Measurements from ENCODE around the gene KHDRBS1.
"Not testable (repeated sequence)": the region's sequence is repeated elsewhere in the genome, so short reads cannot be mapped to it uniquely, and the experiment has no call there.

The KHDRBS1 gene

DNA sequence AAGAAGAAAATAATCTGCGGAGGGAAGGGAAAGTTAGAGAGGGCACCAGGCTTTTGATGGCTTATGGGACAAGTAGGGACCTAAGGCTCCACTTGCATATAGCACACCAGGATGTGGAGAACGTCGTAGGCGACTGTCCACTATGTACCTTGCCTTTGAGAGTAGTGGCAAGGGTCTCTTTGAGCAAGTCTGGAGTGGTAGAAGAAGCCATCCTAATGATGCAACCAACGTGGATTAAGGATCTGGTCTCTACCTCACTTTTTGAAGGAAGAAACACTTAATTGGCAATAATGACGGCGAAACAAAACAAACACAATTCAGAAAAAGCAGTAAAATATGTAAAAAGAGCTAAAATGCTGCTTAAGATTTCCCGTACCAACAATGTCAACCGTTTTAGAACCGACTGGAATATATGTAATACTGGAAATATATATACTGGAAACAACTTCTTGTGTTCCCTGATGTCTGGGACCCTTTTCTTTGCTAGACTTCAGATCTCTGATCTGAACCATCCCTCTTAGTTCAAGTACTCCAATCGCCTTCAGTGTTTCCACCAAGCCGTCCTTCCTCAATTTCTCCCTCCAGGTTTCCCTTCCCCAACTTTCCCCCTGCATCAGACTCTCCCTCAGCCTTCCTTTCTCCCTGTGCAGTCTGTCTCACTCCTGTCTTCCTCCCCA, 821 bp upstream of the KHDRBS1 start:
- no peak for DNase-seq (ENCODE audit: low read depth in 2 of 2)

DNA sequence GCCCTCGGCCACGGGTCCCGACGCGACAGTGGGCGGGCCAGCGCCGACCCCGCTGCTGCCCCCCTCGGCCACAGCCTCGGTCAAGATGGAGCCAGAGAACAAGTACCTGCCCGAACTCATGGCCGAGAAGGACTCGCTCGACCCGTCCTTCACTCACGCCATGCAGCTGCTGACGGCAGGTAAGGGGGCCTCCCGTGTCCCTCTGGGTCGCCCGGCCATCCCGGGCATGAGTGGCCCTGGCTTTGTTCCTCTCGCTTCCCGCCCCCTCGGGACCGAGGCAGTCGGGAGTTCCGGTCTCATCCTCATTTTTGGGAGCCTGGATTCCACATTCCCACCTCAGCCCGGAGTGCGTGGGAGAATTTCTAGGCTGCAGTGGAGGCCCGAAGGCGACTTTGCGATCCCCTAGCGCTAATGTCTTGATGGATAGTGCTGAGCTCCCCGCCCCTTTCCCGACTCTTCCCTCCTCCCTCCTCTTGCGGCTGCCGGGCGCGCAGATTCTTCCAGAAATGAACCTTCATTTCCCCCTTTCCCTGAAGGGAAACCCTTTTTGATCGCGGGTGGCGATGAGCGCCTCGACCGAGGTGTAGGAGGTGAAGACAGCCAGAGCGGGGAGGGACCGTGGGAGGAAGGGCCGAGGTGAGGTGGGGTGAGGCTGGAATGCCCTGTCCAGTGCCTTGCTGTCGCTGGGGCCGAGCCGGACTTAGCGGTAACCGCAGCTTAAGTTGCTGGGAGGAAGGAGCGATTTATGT, 705 bp downstream of the KHDRBS1 start:
- no peak for DNase-seq (ENCODE audit: low read depth in 2 of 2)

DNA sequence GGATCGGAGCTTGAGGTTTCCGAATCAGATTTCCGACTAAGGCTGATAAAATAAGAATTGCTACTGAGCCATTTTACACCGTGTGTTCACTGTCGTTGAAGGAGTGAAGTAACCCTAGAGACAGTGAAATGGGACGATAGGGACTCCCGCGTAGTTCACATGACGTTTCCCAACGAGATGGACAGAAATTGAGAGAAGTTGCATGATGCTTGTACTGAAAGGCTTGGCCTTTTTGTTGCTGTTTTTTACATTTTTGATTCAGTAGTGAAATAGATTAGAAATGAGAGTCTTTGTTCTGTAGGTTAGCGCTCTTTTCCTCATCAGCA, 1.2 kb downstream of the KHDRBS1 start:
- DNase-seq (ENCODE audit: low read depth in 2 of 2): no peak

DNA sequence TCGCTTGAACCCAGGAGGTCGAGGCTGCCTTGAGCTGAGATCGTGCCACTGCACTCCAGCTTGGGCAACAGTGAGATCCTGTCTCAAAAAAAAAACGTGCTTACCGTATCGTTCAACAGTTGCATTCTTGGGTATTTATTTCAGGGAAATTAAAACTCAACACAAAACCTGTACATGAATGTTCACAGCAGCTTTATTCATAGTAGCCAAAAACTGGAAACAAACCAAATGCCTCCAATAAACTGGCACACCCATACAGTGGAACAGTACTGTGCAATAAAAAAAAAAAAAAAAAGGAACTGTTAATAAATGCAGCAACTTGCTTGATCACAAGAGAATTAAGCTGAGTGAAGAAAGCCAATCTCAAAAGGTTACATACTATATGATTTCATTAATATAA, 6.7 kb downstream of the KHDRBS1 start:
- no peak for DNase-seq (ENCODE audit: low read depth in 2 of 2)

DNA sequence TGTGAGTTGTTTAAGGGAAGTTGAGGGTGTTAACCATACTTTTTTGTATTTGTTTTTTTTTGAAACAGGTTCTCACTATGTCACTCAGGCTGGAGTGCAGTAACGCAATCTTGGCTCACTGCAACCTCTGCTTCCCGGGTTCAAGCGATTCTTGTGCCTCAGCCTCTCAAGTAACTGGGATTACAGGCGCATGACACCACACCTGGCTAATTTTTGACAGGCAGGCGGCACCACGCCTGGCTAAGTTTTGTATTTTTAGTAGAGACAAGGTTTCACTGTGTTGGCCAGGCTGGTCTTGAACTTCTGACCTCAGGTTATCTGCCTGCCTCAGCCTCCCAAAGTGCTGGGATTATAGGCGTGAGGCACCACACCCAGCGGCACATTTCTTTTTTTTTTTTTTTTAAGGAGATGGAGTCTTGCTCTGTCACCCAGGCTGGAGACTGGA, 7.9 kb downstream of the KHDRBS1 start:
- not testable (repeated sequence) for DNase-seq (ENCODE audit: low read depth in 2 of 2)

DNA sequence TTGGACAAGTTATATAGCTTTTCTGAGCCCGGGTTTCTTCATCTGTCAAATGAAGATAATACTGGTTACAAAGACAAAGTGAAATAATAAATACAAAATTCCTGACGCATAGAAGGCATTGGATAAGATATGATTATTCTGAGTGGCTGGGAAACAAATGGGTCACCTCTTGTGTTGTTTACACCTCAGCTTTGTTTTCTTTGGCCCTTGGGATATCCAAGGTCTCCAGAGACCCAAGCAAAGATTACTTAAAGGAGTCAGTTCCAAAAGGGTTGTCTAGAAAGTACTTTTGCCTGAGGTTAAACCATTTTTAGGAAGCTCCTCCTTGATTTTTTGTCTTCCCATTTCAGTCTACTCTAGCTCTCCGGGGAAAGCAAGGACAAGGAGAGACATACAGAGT, 9.7 kb downstream of the KHDRBS1 start:
- no peak for DNase-seq (ENCODE audit: low read depth in 2 of 2)

DNA sequence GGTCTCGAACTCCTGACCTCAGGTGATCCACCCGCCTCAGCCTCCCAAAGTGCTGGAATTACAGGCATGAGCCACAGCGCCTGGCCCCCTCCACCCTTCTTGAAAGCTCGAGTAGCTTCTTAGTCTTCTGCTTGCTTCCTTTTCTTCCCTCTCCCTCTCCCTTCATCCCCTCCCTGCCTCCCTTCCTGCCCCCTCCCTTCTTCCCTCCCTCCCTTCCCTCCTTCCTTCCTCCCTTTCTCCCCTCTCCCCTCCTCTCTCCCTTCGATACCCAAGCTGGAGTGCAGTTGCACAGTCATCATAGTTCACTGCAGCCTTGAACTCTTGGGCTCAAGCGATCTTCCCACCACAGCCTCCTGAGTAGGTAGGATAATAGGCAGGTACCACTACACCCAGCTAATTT, 11.8 kb downstream of the KHDRBS1 start:
- DNase-seq (ENCODE audit: low read depth in 2 of 2): no peak

DNA sequence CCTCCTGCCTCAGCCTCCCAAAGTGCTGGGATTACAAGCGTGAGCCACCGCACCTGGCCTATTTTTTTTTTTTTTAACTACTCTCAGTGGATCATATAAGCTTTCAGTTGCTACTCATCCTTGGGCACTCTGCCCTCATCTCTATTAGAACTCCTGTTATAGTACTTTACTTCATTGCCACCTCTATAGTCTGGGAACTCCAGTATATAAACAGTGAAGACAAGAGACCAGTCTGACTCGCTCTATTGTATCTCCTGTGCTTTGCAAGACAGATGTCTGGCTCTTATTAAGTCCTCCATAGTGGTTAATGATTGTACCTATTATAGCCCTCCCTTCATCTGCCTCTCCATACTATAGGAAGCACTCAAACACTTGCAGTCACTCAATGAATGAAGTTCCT, 15.1 kb downstream of the KHDRBS1 start:
- DNase-seq (ENCODE audit: low read depth in 2 of 2): no peak

DNA sequence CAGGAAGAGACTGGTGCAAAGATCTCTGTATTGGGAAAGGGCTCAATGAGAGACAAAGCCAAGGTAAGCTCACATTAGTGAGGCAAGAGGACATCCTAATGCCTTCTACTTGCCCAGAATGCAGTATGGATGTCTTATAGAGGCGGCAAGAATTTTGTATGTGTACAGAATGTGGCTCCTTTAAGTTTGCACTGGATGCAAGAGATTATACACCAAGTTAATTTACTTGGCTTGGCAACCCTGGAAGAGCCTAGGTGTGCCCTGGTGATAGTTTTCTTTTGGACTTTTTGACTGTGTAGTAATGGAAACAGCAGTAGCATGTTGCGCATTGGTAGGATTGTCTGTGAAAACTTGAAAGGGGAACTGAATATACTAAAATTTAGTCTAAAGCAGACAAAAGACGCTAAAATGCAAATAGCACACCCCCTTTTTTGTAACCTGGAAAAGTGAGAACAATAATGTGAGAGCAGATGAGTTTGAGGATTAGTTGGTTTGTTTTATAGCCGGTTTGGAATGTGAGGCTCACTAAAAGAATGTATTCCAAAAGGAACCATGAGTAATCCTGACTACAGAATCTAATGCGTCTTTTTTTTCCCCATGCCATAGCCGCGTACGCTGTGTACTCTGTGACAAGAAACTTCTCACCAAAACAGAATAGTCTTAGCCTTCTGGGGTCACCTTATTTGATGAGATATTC, 18.1 kb downstream of the KHDRBS1 start:
- DNase-seq (ENCODE audit: low read depth in 2 of 2): no peak

DNA sequence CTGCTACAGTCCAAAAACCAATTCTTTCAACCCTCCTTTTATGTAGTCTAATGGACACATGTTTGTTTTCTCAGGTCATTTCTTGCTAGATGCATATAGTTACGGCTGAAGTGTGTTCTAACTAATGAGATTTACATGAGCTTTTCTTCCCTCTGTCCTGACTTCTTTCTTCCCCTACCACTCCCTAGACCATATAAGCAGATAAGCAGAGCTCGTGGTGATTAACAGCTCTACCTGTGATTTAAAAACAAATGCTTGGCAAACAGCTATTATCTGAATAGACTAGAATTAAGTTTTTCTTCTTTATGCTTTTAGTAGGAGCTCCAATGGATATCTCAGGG, 18.6 kb downstream of the KHDRBS1 start:
- DNase-seq (ENCODE audit: low read depth in 2 of 2): no peak

DNA sequence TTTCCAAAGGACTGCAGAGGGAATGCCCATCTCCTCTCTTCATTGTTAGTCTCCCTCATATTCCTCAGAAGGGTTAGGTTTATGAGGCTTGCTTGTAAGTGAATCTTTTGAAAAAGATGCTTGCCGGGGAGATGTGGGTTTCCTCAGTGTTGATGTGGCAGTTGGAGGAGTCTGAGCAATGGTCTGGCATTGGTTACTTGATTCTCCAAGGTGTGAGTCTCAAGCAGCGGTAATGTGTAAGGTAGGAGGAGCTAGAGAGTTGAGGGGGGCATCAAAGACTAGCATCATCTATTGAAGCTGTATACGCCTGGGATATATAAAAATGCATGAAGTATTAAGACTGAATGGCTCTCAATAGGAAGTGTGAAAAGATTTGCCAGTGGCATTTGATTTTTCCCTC, 21.5 kb downstream of the KHDRBS1 start:
- no peak for DNase-seq (ENCODE audit: low read depth in 2 of 2)

DNA sequence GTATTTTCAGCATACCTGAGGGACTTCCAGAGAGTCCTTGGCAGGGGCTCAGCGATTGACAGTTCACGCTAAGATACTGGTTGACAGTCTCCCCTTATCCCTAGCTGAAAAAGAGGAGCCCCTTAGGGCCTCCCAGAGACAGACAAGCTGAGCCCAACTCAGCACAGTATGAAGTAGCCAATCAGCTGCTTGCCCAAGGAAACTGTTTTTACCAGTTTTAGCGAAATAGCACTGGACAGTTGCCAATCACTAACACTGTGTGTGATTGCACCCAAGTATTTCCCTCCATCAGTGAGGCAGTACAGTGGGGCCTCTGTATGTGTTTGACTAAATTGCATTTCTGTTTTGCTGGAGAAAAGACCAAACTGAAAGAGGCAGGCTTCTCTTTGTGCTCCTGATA, 27.0 kb downstream of the KHDRBS1 start:
- DNase-seq (ENCODE audit: low read depth in 2 of 2): no peak

DNA sequence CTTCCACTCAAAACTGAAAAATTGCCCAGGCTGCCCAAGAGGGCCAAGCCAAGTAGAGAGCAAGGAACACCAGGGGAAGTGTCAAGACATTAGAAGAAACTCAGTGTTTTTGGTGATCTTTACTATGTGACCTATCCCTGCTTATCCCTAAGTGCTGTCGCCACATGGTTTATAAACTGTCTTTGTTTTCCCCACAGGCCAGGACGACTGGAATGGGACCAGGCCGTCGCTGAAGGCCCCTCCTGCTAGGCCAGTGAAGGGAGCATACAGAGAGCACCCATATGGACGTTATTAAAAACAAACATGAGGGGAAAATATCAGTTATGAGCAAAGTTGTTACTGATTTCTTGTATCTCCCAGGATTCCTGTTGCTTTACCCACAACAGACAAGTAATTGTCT, 28.7 kb downstream of the KHDRBS1 start:
- DNase-seq (ENCODE audit: low read depth in 2 of 2): no peak

DNA sequence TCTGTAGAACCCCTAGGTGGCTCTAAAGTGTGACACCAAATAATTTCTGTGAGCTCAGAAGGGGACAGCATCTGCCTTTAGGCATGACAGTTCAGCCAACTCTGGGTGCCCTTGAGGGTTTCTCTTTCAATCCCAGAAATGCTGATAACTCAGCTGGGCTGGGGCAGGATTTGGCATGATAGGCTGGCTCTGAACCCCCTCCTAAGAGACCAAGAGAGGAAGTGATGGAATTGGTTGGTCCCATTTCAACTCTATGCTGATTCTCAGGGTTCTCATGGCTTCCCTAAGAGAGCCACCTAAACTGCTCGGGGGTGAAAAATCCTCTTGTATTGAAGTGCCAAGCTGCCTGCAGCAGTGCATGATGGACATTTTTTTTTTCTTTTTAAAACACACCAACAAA, 30.6 kb downstream of the KHDRBS1 start:
- no peak for DNase-seq (ENCODE audit: low read depth in 2 of 2)

DNA sequence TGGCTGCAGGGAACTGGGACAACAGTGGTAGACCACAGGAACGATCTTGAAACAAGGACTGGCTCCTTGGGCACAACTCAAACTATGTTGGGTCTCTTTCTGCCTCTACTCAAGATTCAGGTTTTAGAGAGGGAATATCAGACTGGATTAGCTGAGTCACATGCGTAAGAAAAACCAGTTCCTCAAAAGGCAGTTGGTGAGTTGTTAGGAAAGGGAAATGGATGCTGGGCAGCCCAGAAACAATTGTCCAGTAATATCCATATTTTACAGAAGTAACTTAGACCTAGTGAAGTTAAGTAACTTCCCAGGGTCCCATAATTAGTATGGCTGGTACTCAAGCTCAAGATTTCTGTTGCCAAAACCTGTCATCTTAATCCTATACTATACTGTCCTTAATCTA, 32.1 kb downstream of the KHDRBS1 start:
- no peak for DNase-seq (ENCODE audit: low read depth in 2 of 2)

DNA sequence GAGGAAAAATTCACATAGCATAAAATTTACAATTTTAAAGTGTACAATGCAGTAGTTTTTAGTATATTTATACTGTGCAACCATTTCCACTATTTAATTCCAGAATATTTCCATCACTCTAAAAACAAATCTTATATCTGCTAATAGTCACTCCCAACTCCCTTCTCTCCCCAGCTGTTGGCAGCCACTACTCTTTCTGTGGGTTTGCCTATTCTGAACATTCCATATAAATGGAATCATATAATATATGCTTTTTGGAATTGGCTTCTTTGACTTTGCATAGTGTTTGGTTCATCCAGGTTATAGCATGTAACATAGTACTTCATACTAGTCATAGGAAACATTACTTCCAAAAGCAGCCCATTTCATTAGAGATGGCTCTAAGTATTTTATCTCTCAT, 34.0 kb downstream of the KHDRBS1 start:
- no peak for DNase-seq (ENCODE audit: low read depth in 2 of 2)

DNA sequence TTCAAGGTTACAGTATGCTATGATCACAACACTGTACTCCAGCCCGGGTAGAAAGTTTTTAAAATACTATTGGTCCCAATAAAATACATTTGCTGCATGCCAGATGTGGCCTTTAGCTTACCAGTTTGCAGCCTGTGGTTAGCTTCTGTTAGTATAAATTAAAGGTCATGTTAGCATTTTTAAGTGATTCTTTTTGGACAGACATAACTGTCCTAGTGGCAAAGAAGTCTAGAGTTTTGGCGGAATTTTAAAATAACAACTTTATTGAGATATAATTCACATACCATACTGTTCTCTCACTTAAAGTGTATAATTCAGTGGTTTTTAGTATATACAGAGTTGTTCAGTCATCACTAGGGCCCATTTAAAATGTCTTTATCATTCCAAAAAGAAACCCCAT, 34.8 kb downstream of the KHDRBS1 start:
- no peak for DNase-seq (ENCODE audit: low read depth in 2 of 2)

DNA sequence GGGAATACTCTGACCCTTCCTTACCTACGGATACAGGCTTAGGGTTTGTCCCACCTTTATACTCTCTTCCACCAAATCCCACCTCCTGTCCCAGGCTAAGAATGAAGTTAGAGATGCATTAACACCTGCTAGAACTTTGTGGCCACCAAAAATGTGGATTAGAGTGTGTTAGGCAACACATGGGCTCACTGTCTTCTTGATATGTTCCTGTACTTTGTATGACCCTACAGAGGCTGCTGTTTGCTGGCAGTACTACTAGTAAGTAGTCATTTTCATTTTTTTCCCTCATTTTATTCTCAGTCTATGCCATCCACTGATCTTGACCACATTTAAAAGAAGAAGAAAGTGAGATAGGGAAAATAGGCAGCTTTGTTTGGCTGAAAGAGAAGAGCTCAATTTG, 38.0 kb downstream of the KHDRBS1 start:
- DNase-seq (ENCODE audit: low read depth in 2 of 2): no peak

DNA sequence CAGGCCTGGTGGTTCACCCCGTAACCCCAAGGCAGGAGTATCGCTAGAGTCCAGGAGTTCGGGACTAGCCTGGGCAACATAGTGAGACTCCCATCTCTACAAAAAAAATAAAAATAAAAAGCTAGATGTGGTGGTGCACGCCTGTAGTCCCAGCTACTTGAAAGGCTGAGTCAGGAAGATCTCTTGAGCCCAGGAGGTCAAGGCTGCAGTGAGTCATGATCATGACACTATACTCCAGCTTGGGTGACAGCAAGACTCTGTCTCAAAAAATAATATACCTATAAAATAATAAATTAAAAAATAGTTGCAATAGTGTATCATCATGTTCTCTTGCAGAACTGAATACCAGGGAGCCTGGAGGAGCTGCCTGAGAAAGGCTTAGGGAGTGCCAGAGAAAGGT, 39.2 kb downstream of the KHDRBS1 start:
- DNase-seq (ENCODE audit: low read depth in 2 of 2): no peak

DNA sequence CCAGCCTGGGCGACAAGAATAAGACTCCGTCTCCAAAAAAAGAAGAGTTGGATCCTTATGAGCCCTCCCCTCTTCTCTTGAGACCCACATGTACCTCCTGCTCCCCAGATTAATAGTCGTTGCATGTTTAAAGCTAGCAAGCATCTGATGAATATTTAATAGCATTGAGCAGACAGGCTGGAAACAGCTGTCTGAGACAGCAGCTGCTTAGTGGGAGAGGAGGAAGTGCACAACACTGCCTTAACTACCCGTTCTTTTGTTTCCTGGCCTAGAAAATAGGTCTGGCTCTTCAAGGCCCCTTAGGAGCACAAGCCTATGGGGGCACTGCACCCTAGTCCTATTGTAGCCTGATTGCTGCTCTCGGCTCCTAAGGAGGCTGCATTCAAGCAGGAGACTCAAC, 41.7 kb downstream of the KHDRBS1 start:
- no peak for DNase-seq (ENCODE audit: low read depth in 2 of 2)

DNA sequence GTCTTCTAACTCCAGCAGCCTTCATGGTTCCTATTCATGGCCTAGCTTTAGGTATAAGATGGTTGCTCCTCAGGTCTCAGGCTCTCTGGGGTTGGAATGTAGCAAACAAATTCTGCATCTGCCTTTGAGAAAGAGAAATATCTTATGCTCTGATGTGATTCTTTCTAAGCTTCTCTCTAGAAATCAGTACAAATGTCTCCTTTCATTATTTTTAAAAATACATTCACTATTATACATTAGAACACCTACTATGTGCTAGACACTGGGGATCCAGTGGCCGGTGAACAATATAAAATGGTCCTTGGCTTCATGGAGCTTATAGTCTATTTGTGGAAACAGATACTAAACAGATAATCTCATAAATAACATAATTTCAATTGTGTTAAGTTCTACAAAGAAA, 42.9 kb downstream of the KHDRBS1 start:
- DNase-seq (ENCODE audit: low read depth in 2 of 2): no peak

DNA sequence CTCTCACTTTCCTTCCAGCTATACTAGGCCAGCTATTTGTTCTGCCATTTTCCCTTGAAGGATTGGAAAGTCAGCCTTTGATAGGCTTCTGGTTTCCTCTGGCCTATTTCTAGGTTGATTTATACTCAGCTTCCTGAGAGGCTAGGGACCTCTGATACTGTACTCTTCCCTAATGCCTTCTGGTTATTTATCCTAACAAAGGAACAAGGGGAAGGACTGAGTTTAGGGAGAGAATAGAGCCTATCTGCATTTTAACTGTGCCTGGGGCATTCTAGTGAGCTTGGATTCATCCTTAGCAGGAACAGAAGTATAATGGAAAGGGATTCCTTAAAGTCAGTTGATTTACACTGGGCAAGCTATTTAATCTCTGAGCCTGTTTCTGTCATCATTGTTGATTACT, 47.2 kb downstream of the KHDRBS1 start:
- no peak for DNase-seq (ENCODE audit: low read depth in 2 of 2)

DNA sequence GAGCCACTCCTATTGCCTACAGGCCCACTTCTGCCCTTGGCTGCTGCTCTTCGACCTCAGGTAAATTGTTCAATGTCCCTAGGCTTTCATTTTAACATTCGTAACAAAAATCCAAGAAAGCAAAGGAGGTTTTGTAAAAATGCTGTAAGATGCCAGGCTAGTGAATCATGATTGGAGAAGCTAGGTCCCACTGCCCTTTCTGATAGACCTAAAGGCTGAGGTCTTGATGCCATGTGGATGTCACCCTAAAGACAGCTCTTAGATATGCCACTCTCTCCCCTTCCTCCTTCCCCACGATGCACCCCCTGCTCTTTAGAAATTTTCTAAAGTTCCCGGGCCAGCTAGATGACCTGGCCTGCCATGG, 49.2 kb downstream of the KHDRBS1 start:
- DNase-seq (ENCODE audit: low read depth in 2 of 2): no peak
